IMR-90 (cell line): ENCODE measurements around the gene SPOCK3. TPM values are rescaled to one million over a fixed set of nuclear protein-coding genes. Genes with fewer than 3 reads are reported as not detected.

Experiments
- ATAC-seq: fragments of 200-7000 bp; cut with Tn5 transposase; 2 replicates; pipeline ENCODE4 v1.9.1; 2020; ENCODE audit warnings: low read depth, mild to moderate bottlenecking, moderate library complexity
- BruUV-seq: library from RNA; stranded (reverse); fragments of 400-500 nt; replicated peaks from 2 replicates; lab custom pipeline; 2021; lab: Mats Ljungman, UMichigan
- CTCF ChIA-PET: fragments of 300-600 bp; formaldehyde crosslinking; extraction: SDS; loops from one replicate; lab custom pipeline; 2021; ENCODE audit warnings: antibody characterized with exemption; lab: Yijun Ruan, JAX
- POLR2A ChIA-PET: fragments of 300-600 bp; sonication (Branson Sonifier 250); formaldehyde crosslinking; loops from one replicate; lab custom pipeline; 2022; ENCODE audit warnings: antibody characterized with exemption; ENCODE audit not compliant: unreplicated experiment; lab: Charles Lee
- DNase-seq: peaks from one replicate; pipeline ENCODE4 v3.0.0; 2013
- H2AFZ ChIP-seq: replicated peaks from 2 replicates; pipeline ENCODE3; 2013; ENCODE audit warnings: low read length, mild to moderate bottlenecking; ENCODE audit not compliant: poor library complexity
- H2AK5ac ChIP-seq: 2 replicates; pipeline ENCODE4 v1.6.1; 2013; ENCODE audit warnings: low read depth, low read length, inconsistent platforms
- H2AK9ac ChIP-seq: replicated peaks from 2 replicates; pipeline ENCODE3; 2013; ENCODE audit warnings: mild to moderate bottlenecking, low read depth, low read length, moderate library complexity; ENCODE audit not compliant: poor library complexity
- H2BK120ac ChIP-seq: 2 replicates; pipeline ENCODE4 v1.6.1; 2013; ENCODE audit warnings: low read depth, low read length, inconsistent platforms
- H2BK15ac ChIP-seq: 3 replicates; pipeline ENCODE4 v1.6.1; 2013; ENCODE audit warnings: low read depth, low read length, inconsistent platforms
- H2BK20ac ChIP-seq: 2 replicates; pipeline ENCODE4 v1.6.1; 2013; ENCODE audit warnings: low read depth, mild to moderate bottlenecking, inconsistent platforms, low read length, moderate library complexity
- H2BK5ac ChIP-seq: 2 replicates; pipeline ENCODE4 v1.6.1; 2013; ENCODE audit warnings: mild to moderate bottlenecking, low read depth, low read length, inconsistent platforms; ENCODE audit not compliant: poor library complexity, severe bottlenecking
- H3K14ac ChIP-seq: replicated peaks from 2 replicates; pipeline ENCODE4 v1.6.1; 2013; ENCODE audit warnings: low read depth, low read length, inconsistent platforms
- H3K18ac ChIP-seq: 2 replicates; pipeline ENCODE4 v1.6.1; 2013; ENCODE audit warnings: low read depth, low read length, control low read depth
- H3K23ac ChIP-seq: 2 replicates; pipeline ENCODE4 v1.6.1; 2013; ENCODE audit warnings: low read depth, low read length, inconsistent platforms
- H3K27ac ChIP-seq: 2 replicates; pipeline ENCODE4 v1.5.1; 2013; ENCODE audit warnings: mild to moderate bottlenecking, control low read depth, low read length; ENCODE audit not compliant: insufficient read depth
- H3K27me3 ChIP-seq: 2 replicates; pipeline ENCODE4 v1.6.1; 2013; ENCODE audit warnings: low read length; ENCODE audit not compliant: control insufficient read depth, insufficient read depth
- H3K36me3 ChIP-seq: 2 replicates; pipeline ENCODE4 v1.6.1; 2013; ENCODE audit warnings: low read length, mixed read lengths; ENCODE audit not compliant: control insufficient read depth, insufficient read depth
- H3K4ac ChIP-seq: 2 replicates; pipeline ENCODE4 v1.6.1; 2013; ENCODE audit warnings: low read depth, low read length, inconsistent platforms
- H3K4me1 ChIP-seq: 2 replicates; pipeline ENCODE4 v1.6.1; 2013; ENCODE audit warnings: low read length, mixed read lengths; ENCODE audit not compliant: control insufficient read depth, insufficient read depth
- H3K4me2 ChIP-seq: 2 replicates; pipeline ENCODE4 v1.6.1; 2013; ENCODE audit warnings: low read depth, mild to moderate bottlenecking, control low read depth, low read length, moderate library complexity
- H3K4me3 ChIP-seq: 2 replicates; pipeline ENCODE4 v1.5.1; 2013; ENCODE audit warnings: low read depth, mild to moderate bottlenecking, control low read depth, low read length, moderate library complexity; ENCODE audit not compliant: insufficient read depth
- H3K56ac ChIP-seq: 2 replicates; pipeline ENCODE4 v1.6.1; 2013; ENCODE audit warnings: low read length, inconsistent platforms; ENCODE audit not compliant: insufficient read depth; ENCODE audit errors: extremely low read depth
- H3K79me1 ChIP-seq, 2 experiments: 2 replicates each; pipeline ENCODE4 v1.6.1; 2013; ENCODE audit warnings: low read length in 2 of 2, inconsistent platforms in 1 of 2, low read depth in 1 of 2
- H3K9ac ChIP-seq: 2 replicates; pipeline ENCODE4 v1.6.1; 2013; ENCODE audit warnings: low read depth, low read length, control low read depth
- H3K9me1 ChIP-seq: 2 replicates; pipeline ENCODE4 v1.6.1; 2013; ENCODE audit warnings: low read length, inconsistent platforms; ENCODE audit not compliant: insufficient read depth
- H3K9me3 ChIP-seq: 2 replicates; pipeline ENCODE4 v1.6.1; 2013; ENCODE audit warnings: low read length; ENCODE audit not compliant: control insufficient read depth, insufficient read depth
- H4K20me1 ChIP-seq: 2 replicates; pipeline ENCODE4 v1.6.1; 2013; ENCODE audit warnings: low read length, inconsistent platforms; ENCODE audit not compliant: insufficient read depth
- H4K5ac ChIP-seq: 2 replicates; pipeline ENCODE4 v1.6.1; 2013; ENCODE audit warnings: mild to moderate bottlenecking, low read depth, low read length, control low read depth
- H4K8ac ChIP-seq, 2 experiments: 2 replicates each; pipeline ENCODE4 v1.6.1; 2013; ENCODE audit warnings: low read depth in 2 of 2, low read length in 2 of 2, control low read depth in 1 of 2, inconsistent platforms in 1 of 2
- H4K91ac ChIP-seq: 2 replicates; pipeline ENCODE4 v1.6.1; 2013; ENCODE audit warnings: low read depth, low read length, inconsistent platforms; ENCODE audit not compliant: insufficient read depth
- CEBPB ChIP-seq: IDR thresholded peaks from 2 replicates; pipeline ENCODE4 v1.6.1; 2012; ENCODE audit warnings: low read depth, low read length, improper control_type of control experiment
- CHD1 ChIP-seq: IDR thresholded peaks from 2 replicates; pipeline ENCODE4 v1.6.1; 2012; ENCODE audit warnings: low read depth, low read length, improper control_type of control experiment
- FOS ChIP-seq: fragments of 150-350 bp; IDR thresholded peaks from 2 replicates; pipeline ENCODE4 v1.6.1; 2016; ENCODE audit warnings: low read depth, low read length
- MAZ ChIP-seq: IDR thresholded peaks from 2 replicates; pipeline ENCODE4 v1.6.1; 2012; ENCODE audit warnings: low read depth, mild to moderate bottlenecking, low read length, improper control_type of control experiment, moderate library complexity, borderline replicate concordance
- RAD21 ChIP-seq: IDR thresholded peaks from 2 replicates; pipeline ENCODE4 v1.6.1; 2012; ENCODE audit warnings: low read length, improper control_type of control experiment
- RFX5 ChIP-seq: IDR thresholded peaks from 2 replicates; pipeline ENCODE4 v1.8.0; 2012; ENCODE audit warnings: low read depth, mild to moderate bottlenecking, low read length, moderate library complexity
- SMC3 ChIP-seq: fragments of 150-350 bp; IDR thresholded peaks from 2 replicates; pipeline ENCODE4 v1.6.1; 2016; ENCODE audit warnings: low read depth, mild to moderate bottlenecking, antibody characterized with exemption, low read length, moderate library complexity
- WGBS, 2 experiments: methylation state at CpG; one replicate each; pipeline versions ENCODE4 v1.1.5 to v1.1.7; 2013; ENCODE audit warnings: missing lambda C conversion rate in 2 of 2; ENCODE audit not compliant: insufficient read length in 1 of 2; ENCODE audit errors: extremely low coverage in 2 of 2; 5-methylcytosine and 5-hydroxymethylcytosine counted together
- dilution Hi-C: fragments of 300-500 bp; cut with HindIII; formaldehyde crosslinking; loops from one replicate; pipeline ENCODE4 v1.14.3; 2018; ENCODE audit warnings: low sequenced_read_pairs; ENCODE audit not compliant: unreplicated experiment
- in situ Hi-C: fragments of 300-500 bp; cut with MboI; formaldehyde crosslinking; loops from 3 replicates; pipeline ENCODE4 v1.14.3; 2019; ENCODE audit warnings: low sequenced_read_pairs, inconsistent platforms, mixed read lengths
- intact Hi-C: fragments of 100-400 bp; cut with micrococcal nuclease; formaldehyde crosslinking; loops from 2 replicates; pipeline ENCODE4 v1.10.0; 2022
- polyA plus RNA-seq, 3 experiments: library from polyadenylated mRNA; depleted of rRNA; stranded (reverse); fragments of >200 nt; gene quantifications; 2 replicates each; pipeline ENCODE4 v1.2.3, GENCODE V29; 2012; ENCODE audit warnings: low replicate concordance in 1 of 3
- total RNA-seq: library from RNA; depleted of rRNA; stranded (reverse); fragments of >200 nt; gene quantifications from 2 replicates; pipeline ENCODE4 v1.2.3, GENCODE V29; 2012
- TF ChIP-seq, protein P1 (sequence below): fragments of 150-350 bp; IDR thresholded peaks from 2 replicates; pipeline ENCODE4 v1.6.1; 2017; ENCODE audit warnings: mild to moderate bottlenecking, antibody characterized with exemption, low read length, low read depth
- TF ChIP-seq, protein P2 (sequence below): conservative IDR thresholded peaks from 2 replicates; pipeline ENCODE4 v1.5.1; 2012; ENCODE audit warnings: mild to moderate bottlenecking, low read depth, low read length, improper control_type of control experiment

SPOCK3 gene
- total and polyA plus RNA-seq, 2 of the 4 experiments (the other 2 are of a cell fraction) = not detected

DNA sequence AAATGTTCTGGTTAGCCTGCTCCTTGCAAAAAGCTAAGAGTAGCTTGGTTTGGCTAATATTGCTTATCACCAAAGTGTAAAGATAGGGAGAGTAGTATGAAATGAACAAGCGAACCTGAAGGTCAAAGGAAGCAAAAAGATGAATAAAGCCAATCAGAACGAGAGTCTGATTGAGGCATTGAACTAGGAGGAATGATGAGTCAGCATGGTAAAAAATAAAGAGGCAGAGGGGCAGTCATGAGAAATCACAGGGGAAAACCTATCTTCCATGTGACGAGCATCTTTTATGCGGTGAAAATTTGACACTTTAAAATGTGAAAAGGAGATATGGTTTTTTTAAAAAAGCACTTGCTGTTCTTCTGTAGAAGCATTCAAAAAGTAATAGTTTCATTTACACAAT is 533.7 kb downstream of the SPOCK3 start:
- Histone ChIP-seq H2BK120ac (no peak overlapping the region), H2BK15ac (no peak overlapping the region), H3K79me1 (no peaks in the 10 kb centered on the region), H4K20me1 (no peaks in the 10 kb centered on the region), H3K4me2 (no peak overlapping the region), H3K4me3 (no peak overlapping the region), H2BK5ac (no peak overlapping the region), H3K56ac (no peak overlapping the region), H3K27ac (no peak overlapping the region), H3K18ac (no peak overlapping the region), H2AK9ac (no peak overlapping the region), H3K9me1 (no peaks in the 10 kb centered on the region), H2AK5ac (no peak overlapping the region), H3K4ac (no peak overlapping the region), H2BK20ac (no peak overlapping the region), H3K27me3 (no peaks in the 10 kb centered on the region), H3K14ac (no peak overlapping the region), H3K36me3 (no peaks in the 10 kb centered on the region), H4K91ac (no peak overlapping the region), H3K9ac (no peak overlapping the region), H4K5ac (no peak overlapping the region), H3K9me3 (peaks cover 7% of the 10 kb centered on the region; the same call in 1 of the 2 replicates), H4K8ac (no peak overlapping the region), H3K4me1 (no peaks in the 10 kb centered on the region), H2AFZ (no peak overlapping the region), H3K23ac (no peak overlapping the region)
- WGBS, 2 experiments = 22% methylated on average over 2 of the region's 4 CpGs; no CpG with 5 or more reads in 1 of the 2 experiments
- in situ Hi-C loops (no loop called here), intact Hi-C loops (no loop called here), dilution Hi-C loops (no loop called here)
- CTCF ChIA-PET = no interaction called here
- no peak for ATAC-seq
- DNase-seq = no peak
- TF ChIP-seq, protein P1, sequence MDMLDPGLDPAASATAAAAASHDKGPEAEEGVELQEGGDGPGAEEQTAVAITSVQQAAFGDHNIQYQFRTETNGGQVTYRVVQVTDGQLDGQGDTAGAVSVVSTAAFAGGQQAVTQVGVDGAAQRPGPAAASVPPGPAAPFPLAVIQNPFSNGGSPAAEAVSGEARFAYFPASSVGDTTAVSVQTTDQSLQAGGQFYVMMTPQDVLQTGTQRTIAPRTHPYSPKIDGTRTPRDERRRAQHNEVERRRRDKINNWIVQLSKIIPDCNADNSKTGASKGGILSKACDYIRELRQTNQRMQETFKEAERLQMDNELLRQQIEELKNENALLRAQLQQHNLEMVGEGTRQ = no peak
- TF ChIP-seq CHD1 (no peak), SMC3 (no peak), CEBPB (no peak), RFX5 (no peak), RAD21 (no peak), MAZ (no peak), FOS (no peak)
- TF ChIP-seq, protein P2, sequence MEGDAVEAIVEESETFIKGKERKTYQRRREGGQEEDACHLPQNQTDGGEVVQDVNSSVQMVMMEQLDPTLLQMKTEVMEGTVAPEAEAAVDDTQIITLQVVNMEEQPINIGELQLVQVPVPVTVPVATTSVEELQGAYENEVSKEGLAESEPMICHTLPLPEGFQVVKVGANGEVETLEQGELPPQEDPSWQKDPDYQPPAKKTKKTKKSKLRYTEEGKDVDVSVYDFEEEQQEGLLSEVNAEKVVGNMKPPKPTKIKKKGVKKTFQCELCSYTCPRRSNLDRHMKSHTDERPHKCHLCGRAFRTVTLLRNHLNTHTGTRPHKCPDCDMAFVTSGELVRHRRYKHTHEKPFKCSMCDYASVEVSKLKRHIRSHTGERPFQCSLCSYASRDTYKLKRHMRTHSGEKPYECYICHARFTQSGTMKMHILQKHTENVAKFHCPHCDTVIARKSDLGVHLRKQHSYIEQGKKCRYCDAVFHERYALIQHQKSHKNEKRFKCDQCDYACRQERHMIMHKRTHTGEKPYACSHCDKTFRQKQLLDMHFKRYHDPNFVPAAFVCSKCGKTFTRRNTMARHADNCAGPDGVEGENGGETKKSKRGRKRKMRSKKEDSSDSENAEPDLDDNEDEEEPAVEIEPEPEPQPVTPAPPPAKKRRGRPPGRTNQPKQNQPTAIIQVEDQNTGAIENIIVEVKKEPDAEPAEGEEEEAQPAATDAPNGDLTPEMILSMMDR = no peak
- no TSS peak for BruUV-seq
- POLR2A ChIA-PET = no interaction called here
